RWPE1 (cell line): ENCODE data around the gene ATP11C.
"Not testable (repeated sequence)": the region's sequence is repeated elsewhere in the genome, so short reads cannot be mapped to it uniquely, and the experiment has no call there.

Experiments used
- CTCF ChIA-PET: fragments of 350-600 bp; sonication (Branson Sonifier 250); formaldehyde crosslinking; extraction: SDS; loops from one replicate; lab custom pipeline; 2021; lab: Yijun Ruan, JAX
- POLR2A ChIA-PET: fragments of 400-600 bp; formaldehyde crosslinking; extraction: SDS; loops from one replicate; lab custom pipeline; 2020; ENCODE audit warnings: antibody characterized with exemption; ENCODE audit not compliant: low non-redundant PET; lab: Yijun Ruan, JAX
- DNase-seq: peaks from one replicate; pipeline ENCODE4 v3.0.0; 2012; ENCODE audit warnings: low spot score
- H3K27ac ChIP-seq: fragments of 450-650 bp; 2 replicates; pipeline ENCODE4 v1.5.1; 2017
- TF ChIP-seq, protein P1 (sequence below): fragments of 450-650 bp; conservative IDR thresholded peaks from 2 replicates; pipeline ENCODE4 v1.5.1; 2017; ENCODE audit warnings: low read depth, mild to moderate bottlenecking

The ATP11C gene

DNA sequence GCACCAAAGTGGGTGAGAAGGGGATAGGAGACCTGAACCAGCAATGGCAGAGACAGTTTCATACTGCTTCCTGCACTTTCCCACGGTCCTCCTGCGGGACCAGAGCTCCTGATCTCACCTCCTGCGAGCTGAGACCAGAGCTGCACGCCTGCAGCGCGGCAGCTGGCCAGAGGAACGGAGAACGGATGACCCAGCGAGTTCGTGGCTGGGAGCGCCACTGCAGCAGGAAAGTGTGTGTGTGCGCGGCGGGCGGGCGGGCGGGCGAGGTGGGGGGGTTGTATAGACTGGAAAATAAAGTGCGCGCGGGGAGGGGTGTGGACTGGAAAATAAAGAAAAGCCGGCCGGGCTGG, 241.4 kb downstream of the ATP11C start:
- ChIA-PET POLR2A (no interaction called here), CTCF (no interaction called here)
- H3K27ac ChIP-seq = no peak overlapping the region
- no peak for DNase-seq
- TF ChIP-seq, protein P1, sequence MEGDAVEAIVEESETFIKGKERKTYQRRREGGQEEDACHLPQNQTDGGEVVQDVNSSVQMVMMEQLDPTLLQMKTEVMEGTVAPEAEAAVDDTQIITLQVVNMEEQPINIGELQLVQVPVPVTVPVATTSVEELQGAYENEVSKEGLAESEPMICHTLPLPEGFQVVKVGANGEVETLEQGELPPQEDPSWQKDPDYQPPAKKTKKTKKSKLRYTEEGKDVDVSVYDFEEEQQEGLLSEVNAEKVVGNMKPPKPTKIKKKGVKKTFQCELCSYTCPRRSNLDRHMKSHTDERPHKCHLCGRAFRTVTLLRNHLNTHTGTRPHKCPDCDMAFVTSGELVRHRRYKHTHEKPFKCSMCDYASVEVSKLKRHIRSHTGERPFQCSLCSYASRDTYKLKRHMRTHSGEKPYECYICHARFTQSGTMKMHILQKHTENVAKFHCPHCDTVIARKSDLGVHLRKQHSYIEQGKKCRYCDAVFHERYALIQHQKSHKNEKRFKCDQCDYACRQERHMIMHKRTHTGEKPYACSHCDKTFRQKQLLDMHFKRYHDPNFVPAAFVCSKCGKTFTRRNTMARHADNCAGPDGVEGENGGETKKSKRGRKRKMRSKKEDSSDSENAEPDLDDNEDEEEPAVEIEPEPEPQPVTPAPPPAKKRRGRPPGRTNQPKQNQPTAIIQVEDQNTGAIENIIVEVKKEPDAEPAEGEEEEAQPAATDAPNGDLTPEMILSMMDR = no peak

DNA sequence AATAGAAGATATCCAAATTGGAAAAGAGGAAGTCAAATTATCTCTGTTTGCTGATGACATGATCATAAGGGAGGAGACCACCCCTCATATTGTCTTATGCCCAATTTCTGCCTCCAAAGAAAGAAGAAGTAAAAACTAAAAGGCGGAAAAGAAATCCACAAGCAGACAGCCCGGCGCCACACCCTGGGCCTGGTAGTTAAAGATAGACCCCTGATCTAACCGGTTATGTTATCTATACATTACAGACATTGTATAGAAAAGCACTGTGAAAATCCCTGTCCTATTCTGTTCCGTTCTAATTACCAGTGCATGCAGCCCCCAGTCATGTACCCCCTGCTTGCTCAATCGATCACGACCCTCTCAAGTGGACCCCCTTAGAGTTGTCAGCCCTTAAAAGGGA, 247.7 kb downstream of the ATP11C start:
- CTCF ChIA-PET = interaction anchor here (0.8 kb wide), 1 partner anchor 75 kb away, joined by 3 read pairs; no protein-coding TSS in a partner anchor
- H3K27ac ChIP-seq, POLR2A ChIA-PET, DNase-seq: not testable (repeated sequence)

DNA sequence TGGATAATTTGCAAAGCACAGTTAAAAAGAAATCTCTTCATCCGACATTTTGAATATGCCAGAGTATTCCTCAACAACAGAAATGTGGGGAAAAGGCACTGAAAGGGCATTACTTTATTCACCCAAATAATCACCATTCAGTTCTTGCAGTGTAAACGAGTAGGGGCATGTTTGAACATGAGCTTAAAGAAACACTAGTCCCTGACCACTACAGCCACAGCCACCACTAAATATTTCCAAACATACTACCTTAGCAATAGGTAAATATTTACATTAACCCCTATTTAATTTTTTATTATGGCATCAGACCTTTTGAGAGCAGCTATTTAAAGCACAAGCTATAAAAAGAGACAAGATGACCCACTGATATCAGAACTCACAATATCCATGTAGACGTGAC, 252.5 kb downstream of the ATP11C start:
- ChIA-PET POLR2A (no interaction called here), CTCF (no interaction called here)
- TF ChIP-seq, protein P1 = no peak
- H3K27ac ChIP-seq = no peak overlapping the region
- no peak for DNase-seq
